ENCODE results near the gene FAM47E.

DNA sequence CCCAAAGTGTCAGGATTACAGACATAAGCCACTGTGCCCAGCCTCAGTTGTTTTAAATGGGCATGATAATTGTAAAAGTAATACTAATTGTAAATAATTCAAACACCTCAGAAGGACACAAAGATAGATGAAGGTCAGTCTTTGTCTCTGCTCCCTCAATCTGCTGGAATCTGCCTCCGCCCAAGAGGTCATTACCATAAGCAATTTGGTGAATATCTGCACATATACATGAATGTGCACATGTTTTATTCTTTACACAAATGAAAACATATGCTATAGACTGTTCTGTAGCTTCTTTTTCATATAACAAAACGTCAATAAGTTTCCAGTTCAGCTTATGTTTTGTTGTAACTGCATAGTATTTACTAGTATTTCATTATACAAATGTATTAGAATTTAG lies 62.0 kb downstream of the FAM47E start:
- TF ChIP-seq, protein P1, sequence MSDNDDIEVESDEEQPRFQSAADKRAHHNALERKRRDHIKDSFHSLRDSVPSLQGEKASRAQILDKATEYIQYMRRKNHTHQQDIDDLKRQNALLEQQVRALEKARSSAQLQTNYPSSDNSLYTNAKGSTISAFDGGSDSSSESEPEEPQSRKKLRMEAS (IDR thresholded peaks at IDR 0.05): no peak
- no peak for TF ChIP-seq CREB1 (IDR thresholded peaks at IDR 0.05; ENCODE audit: low read depth)
- TF ChIP-seq CEBPB (IDR thresholded peaks at IDR 0.05): no peak
- no peak for TF ChIP-seq TAF1 (IDR thresholded peaks at IDR 0.05; ENCODE audit: low read depth)
